Measurements from ENCODE around the gene NMUR2.

GRCh38 chr5:152406082-152406481, 1.0 kb upstream of the NMUR2 start:
- TF ChIP-seq CTCF (IDR thresholded peaks at IDR 0.05; ENCODE audit: low read depth, low read length) = no peak
- TF ChIP-seq MYC (IDR thresholded peaks at IDR 0.05; ENCODE audit: low read depth, low read length) = no peak
- TF ChIP-seq POLR2A (IDR thresholded peaks at IDR 0.05; ENCODE audit: extremely low read depth, insufficient read length) = no peak

Data from NB4 (cell line).